ENCODE data around the gene BCL2L15.

DNA sequence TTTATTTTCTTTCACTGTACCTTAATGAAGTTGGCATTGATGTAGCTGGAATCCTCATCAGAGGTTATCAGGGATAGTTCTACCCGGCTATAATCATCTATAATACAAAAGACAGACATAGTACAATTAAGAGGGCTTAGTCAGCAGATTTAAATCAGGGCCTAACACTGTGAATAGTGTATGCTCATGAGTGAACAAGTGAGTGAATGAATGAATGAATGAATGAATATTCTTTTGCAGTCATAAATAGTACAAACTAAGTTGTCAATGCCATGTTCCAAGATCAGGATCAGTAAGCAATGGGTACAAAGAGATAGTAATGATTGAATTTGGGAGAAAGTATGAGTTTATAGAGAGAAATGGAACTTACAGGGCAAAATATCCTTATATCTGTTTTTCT, 28.4 kb downstream of the BCL2L15 start:
- TF ChIP-seq CTCF (IDR thresholded peaks at IDR 0.05; ENCODE audit: control extremely low read depth in 1 of 3, insufficient read depth in 1 of 3, low read depth in 1 of 3, low read length in 3 of 3) (no peak), CBX5 (IDR thresholded peaks at IDR 0.05; ENCODE audit: low read depth, low read length) (no peak), MAX (IDR thresholded peaks at IDR 0.05) (no peak), EZH2 (IDR thresholded peaks at IDR 0.05; ENCODE audit: low read depth, low read length, severe bottlenecking) (no peak), BACH1 (IDR thresholded peaks at IDR 0.05; ENCODE audit: low read length) (no peak), SIRT6 (IDR thresholded peaks at IDR 0.05; ENCODE audit: low read length) (no peak), POLR2AphosphoS5 (IDR thresholded peaks at IDR 0.05; ENCODE audit: low read depth, low read length) (no peak), JUND (IDR thresholded peaks at IDR 0.05; ENCODE audit: low read length) (no peak), YY1 (IDR thresholded peaks at IDR 0.05; ENCODE audit: low read depth, low read length) (no peak), BRCA1 (IDR thresholded peaks at IDR 0.05; ENCODE audit: low read depth, low read length) (no peak)
- TF ChIP-seq, protein P1, sequence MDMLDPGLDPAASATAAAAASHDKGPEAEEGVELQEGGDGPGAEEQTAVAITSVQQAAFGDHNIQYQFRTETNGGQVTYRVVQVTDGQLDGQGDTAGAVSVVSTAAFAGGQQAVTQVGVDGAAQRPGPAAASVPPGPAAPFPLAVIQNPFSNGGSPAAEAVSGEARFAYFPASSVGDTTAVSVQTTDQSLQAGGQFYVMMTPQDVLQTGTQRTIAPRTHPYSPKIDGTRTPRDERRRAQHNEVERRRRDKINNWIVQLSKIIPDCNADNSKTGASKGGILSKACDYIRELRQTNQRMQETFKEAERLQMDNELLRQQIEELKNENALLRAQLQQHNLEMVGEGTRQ (IDR thresholded peaks at IDR 0.05; ENCODE audit: low read length) = no peak
